GM12892 (cell line): ENCODE data around the gene MOV10L1.

ENCODE experiments used
- DNase-seq: peaks from one replicate; pipeline ENCODE4 v3.0.0; 2011; ENCODE audit not compliant: insufficient read length
- FAIRE-seq: peaks from 2 replicates; lab custom pipeline; 2011; peaks lifted over from hg19 to GRCh38; lab: Jason Lieb, UNC
- POLR2A ChIP-seq: IDR thresholded peaks from 2 replicates; pipeline ENCODE4 v1.6.1; 2011; ENCODE audit warnings: low read depth, low read length, control low read depth
- POLR2AphosphoS5 ChIP-seq: IDR thresholded peaks from 2 replicates; pipeline ENCODE4 v1.6.1; 2011; ENCODE audit warnings: low read depth, low read length, control low read depth
- TAF1 ChIP-seq: IDR thresholded peaks from 2 replicates; pipeline ENCODE4 v1.6.1; 2011; ENCODE audit warnings: low read depth, mild to moderate bottlenecking, control low read depth, low read length, borderline replicate concordance

Gene MOV10L1

DNA sequence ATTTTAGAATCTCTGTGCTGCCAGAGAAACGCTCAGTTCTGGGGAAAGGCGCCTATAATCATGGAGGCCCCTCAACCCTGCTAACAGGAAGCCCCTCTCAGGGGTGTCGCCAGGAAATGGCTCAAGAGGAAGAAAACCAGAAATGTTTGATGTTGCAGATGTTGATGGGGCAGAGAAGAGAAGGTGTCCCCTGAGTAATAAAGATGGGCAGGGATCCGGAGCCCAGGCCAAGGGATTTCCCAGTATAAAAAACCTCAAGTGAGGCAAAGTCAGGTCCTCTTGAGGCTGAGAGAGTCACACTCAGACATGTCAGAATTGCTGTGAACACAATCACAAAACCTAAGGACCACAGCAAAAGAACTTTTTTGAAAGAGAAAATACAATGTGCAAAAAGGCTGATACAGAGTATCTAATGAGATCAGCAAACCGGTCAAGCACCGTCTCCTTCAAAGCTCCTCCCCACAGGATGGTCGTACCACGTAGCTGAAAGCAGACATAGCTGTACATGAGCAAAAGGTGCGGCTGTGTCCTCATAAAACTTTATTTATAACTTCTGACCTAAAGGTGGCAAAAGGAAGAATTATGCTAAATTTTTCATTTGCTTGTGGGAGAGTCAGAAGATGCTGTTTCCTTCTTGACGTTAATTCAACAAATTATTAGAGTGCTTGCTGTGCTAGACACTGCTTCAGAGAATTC lies 12.2 kb downstream of the MOV10L1 start:
- FAIRE-seq = peak; percentile 80
- DNase-seq = no peak
- no peak for TF ChIP-seq TAF1
- no peak for TF ChIP-seq POLR2AphosphoS5
- TF ChIP-seq POLR2A = no peak

DNA sequence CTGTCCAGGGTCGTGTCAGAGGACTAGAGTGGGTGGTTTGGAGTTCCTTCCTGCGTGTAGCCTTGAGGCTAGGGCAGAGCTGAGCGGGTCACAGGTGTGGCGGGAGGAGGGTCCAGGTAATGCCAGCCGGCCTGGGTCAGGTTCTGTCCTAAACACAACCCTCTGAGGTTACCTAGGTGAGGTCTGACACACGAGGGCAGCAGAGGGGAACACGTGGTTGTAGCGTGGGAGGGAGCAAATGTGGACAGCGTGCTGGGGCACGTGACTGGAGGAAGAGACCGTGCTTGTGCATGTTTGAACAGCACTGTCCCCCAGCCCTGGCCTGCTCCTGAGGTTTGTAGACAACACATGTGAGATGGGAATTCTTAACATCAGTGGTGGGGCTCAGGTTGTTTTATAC lies 13.1 kb downstream of the MOV10L1 start:
- no peak for TF ChIP-seq POLR2A
- no peak for TF ChIP-seq TAF1
- TF ChIP-seq POLR2AphosphoS5 = no peak

DNA sequence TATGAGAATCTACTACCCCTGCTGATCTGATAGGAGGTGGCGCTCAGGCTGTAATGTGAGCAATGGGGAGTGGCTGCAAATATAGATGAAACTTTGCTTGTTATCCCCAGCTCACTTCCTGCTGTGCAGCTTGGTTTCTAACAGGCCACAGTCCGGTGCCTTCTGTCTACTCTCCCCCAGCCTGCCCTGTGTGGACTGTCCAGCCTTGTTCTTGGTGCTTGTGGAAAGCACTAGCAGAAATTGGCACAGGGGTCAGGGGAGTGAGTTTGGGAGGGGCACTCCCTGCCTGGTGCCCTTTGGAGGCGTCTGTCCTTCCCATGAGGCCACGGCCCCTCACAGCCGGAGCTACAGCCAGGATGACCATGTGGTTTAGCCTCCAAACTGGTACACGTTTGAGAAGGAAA lies 14.3 kb downstream of the MOV10L1 start:
- DNase-seq (no peak), FAIRE-seq (no peak)
- TF ChIP-seq TAF1 = no peak
- TF ChIP-seq POLR2A = no peak
- TF ChIP-seq POLR2AphosphoS5 = no peak

More for the DNA sequence above, 13.1 kb downstream of the MOV10L1 start:
- DNase-seq (no peak), FAIRE-seq (peak; percentile 66)

DNA sequence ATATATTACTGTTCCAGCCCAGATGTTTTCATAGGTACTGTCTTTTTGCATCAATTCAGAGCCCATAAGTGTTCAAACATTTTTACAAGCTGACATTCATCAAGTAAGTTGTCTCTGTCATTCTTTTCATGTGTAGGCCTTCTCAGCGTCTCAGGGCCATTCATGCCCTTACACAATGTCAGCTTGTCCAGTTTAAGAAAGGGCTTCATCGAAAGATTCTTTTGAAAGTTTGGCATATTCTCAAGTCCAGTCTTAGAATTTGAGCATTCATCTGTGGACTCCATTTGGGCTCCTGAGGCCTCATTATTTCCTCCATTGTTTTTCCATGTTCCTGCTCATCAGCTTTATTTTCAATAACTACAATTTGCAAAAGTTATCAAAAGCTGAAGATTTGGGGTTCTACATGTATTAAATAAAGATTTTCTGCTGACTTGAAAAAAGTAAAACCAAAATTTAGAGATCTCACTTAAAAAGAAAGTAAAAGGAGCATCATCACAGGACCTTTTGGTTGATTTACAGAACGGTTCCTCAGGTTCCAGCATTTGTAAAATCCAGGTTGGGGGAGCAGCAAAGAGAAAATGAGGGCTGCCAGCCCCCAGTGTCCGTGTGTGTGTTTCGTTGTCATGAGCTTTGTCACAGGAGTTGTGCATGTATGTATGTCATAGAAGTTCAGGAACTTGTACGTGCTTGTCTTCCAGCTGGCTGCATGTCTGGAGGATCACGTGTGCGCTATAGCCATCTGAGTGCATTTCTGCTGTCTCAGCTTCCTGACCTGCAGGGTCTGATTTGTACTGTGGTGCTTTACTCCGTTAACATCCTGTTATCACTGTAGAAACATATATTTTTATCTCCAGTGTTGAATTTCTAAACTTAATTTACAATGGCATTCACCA lies 15.6 kb downstream of the MOV10L1 start:
- FAIRE-seq = peak; percentile 82
- no peak for TF ChIP-seq TAF1
- TF ChIP-seq POLR2A = no peak
- TF ChIP-seq POLR2AphosphoS5 = no peak
- DNase-seq = no peak

DNA sequence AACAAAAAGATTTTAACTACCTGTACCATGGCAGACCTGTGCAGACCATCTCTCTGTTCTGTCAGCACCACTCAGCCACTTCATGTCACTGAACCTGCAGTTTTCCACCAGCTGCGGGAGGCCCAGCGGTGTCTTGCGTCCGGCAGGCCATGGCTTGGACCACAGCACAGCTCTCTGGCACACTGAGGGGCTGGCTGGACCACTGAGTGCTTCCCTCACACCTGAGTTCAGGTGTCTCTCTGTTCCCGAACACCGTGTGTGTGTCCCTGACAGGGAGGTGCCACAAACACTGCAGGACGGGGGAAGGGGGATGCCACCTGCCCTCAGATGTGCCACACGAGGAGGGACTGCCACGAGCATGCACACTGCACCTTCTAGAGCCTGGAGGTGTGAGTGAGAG lies 17.7 kb downstream of the MOV10L1 start:
- no peak for DNase-seq
- FAIRE-seq = no peak
- no peak for TF ChIP-seq TAF1
- TF ChIP-seq POLR2AphosphoS5 = no peak
- TF ChIP-seq POLR2A = no peak

DNA sequence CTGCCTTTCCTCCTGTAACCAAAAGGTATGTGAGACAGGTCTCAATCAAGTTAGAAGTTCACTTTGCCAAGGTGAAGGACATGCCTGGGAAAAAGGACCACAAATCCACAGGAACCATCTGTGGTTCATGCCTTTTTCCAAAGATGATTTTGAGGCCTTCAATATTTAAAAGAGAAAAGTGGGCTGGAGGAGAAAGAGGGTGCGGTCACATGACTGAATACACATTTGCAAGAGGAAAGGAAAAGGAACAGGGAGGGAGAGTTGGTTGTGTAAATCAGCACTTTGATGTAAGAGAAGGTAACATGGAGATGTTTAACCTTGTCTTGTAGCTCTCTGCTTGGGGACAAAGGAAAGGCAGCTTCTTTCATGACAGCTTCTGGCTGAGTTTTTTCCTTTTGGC lies 21.2 kb downstream of the MOV10L1 start:
- FAIRE-seq (no peak), DNase-seq (no peak)
- TF ChIP-seq TAF1 (no peak), POLR2A (no peak), POLR2AphosphoS5 (no peak)

DNA sequence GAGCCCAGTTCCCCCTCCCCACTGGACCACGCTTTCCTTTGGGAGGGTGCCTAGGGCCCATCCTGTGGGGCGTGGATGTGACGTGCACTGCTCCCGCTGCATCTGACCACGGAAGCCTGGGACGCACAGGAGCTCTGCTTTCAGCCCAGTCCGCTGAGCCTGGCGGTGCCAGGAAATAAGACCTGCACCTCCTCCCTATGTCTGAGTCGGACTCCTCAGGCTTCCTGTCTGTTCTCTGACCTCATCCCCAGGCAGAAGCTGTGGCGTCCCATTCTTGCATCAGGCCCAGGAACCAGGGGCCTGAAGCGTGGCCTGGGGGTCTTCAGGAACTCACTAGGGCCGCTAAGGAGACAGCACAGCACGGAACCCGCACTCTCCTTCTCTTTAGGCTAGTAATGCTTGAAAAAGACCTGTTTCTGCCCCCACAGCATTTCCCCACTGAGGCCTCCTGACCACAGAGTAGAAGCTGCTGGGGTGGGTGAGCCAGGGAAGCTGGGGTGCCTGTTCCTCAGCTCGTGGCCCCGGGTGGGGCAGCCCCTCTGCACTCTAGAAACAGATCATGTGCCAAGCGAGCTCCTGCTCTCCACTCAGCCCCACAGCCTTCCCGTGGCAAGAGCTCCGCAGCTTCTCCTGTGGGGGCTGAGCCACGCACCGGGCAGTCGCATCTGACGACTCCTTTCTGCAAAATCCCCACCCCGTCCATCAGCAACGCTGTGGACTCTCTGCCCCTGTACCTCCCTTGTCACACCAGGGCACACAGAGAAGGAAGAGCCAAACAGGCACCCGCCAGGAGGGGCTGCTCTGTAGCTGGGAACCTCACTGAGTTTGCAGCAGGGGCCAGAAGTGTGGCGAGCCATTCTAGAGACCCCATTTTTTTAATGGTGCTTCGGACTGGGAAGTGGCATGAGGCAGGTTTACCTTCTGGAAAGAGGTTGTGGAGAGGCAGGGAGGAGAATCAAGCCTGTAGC lies 22.6 kb downstream of the MOV10L1 start:
- TF ChIP-seq POLR2A (no peak), POLR2AphosphoS5 (no peak), TAF1 (no peak)
- FAIRE-seq (no peak), DNase-seq (no peak)

DNA sequence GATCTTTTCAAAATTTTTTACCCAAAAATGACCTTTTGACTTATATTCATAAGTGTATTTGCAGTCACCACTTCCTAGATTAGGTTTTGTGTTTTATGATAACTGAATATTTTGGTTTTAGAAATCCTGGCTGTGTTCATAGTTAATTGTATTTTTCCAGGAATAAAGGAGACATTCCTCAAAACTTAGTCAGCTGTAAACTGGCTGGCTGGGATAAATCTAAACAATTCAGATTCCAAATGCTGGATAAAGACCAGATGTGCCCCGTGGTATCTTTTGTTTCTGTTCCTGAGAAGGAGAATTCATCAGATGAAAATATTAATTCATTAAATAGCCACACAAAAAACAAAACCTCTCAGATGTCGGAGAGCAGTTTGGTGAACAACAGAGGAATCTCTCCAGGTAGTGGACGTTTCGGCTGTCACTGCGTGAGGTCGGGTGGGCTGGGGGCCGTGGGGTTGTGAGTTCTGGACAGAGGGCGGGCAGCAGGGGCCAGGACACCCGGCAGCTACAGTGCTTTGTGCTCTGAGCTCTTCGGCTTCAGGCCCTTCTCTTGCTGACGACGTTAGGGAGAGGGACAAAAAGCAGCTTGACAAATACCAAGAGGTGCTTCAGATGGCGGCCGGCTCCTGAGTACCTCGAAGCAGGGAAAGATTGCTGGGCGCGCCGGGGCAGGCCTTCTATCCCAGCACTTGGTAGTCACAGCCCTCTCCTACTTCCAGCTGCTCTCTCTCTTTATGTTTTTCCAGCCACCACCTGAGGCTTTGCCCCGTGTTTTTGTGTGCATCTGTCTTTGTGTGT lies 24.6 kb downstream of the MOV10L1 start:
- no peak for DNase-seq
- no peak for FAIRE-seq
- TF ChIP-seq POLR2A (no peak), POLR2AphosphoS5 (no peak), TAF1 (no peak)

DNA sequence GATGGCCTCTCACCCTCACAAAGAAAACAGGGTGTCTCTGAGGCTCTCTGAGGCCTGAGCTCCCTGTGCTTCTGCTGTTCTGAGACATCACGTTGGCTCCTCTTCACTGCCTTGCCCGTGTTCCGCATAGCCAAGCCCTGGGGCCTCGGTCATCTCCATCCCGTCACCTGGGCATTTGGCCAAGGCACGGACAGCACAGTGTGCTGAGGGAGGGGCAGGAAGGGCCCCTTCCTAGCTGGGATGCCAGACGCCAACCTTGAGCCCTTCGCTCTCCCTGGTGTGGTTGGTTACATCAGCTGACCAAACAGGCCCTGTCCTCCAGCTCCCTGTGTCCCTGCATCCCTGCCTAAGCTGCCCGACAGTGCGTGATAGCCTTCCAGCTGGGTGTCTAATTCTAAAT lies 25.9 kb downstream of the MOV10L1 start:
- FAIRE-seq = no peak
- TF ChIP-seq TAF1 = no peak
- no peak for TF ChIP-seq POLR2AphosphoS5

DNA sequence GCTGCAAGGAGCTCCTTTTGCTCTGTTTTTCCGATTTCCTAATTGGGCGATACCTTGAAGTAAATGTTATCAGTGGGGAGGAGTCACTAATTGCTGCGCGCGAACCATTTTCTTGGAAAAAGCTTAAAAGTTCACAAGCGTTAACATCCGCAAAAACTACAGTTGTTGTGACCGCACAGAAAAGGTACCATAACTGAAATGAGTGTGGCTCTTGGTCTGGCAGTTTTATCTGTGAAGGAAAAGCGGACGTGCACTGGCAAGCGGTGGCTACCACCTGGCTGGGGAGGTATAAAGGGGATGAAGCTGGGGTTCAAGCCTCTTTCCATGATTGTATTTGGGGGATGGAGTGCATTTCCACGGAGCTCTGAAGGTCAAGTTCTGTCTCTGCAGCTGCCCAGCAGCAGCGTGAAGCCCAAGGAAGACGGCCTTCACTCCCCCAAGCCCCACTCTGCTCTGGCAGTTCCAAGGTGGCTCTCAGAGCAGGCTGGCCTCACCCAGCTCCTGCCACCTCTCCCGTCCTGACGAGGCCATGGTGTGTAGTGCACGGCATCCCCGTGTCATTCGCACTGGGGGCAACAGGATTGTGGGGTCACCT lies 27.5 kb downstream of the MOV10L1 start:
- TF ChIP-seq TAF1 (no peak), POLR2AphosphoS5 (no peak), POLR2A (no peak)
- FAIRE-seq (no peak), DNase-seq (no peak)

More for the DNA sequence above, 25.9 kb downstream of the MOV10L1 start:
- no peak for DNase-seq
